Liver (tissue), 3 donors: Measurements from ENCODE around the gene LPAR1.

Experiments
- EGR1 ChIP-seq, 2 donors: IDR thresholded peaks; 2 replicates each; pipeline ENCODE4 v1.6.1; 2016 to 2018; ENCODE audit warnings: antibody characterized with exemption in 2 of 2, low read depth in 2 of 2
- FOXA2 ChIP-seq: IDR thresholded peaks from 2 replicates; pipeline ENCODE4 v1.6.1; 2016; ENCODE audit warnings: antibody characterized with exemption
- GABPA ChIP-seq, 2 donors: IDR thresholded peaks in 1 of 2; conservative IDR thresholded peaks in 1 of 2; 2 replicates each; pipeline ENCODE4 v1.6.1; 2016; ENCODE audit warnings: antibody characterized with exemption in 2 of 2, mild to moderate bottlenecking in 1 of 2, moderate library complexity in 1 of 2
- HNF4A ChIP-seq, 2 donors: conservative IDR thresholded peaks; 2 replicates each; pipeline ENCODE4 v1.6.1; 2016; ENCODE audit warnings: antibody characterized with exemption in 2 of 2, mild to moderate bottlenecking in 2 of 2
- JUND ChIP-seq, 2 donors: IDR thresholded peaks; 2 replicates each; pipeline ENCODE4 v1.6.1; 2016; ENCODE audit warnings: antibody characterized with exemption in 2 of 2
- RXRA ChIP-seq, 2 donors: IDR thresholded peaks; 2 replicates each; pipeline ENCODE4 v1.6.1; 2017 to 2018; ENCODE audit warnings: antibody characterized with exemption in 2 of 2, mild to moderate bottlenecking in 1 of 2
- SP1 ChIP-seq: IDR thresholded peaks from 2 replicates; pipeline ENCODE4 v1.6.1; 2018; ENCODE audit warnings: antibody characterized with exemption, mild to moderate bottlenecking
- TAF1 ChIP-seq: conservative IDR thresholded peaks from 2 replicates; pipeline ENCODE4 v1.6.1; 2016; ENCODE audit warnings: antibody characterized with exemption, mild to moderate bottlenecking
- YY1 ChIP-seq: IDR thresholded peaks from 2 replicates; pipeline ENCODE4 v1.6.1; 2016; ENCODE audit warnings: antibody characterized with exemption, mild to moderate bottlenecking
- TF ChIP-seq, protein P1 (sequence below): fragments of 150-350 bp; IDR thresholded peaks from 2 replicates; pipeline ENCODE4 v1.5.1; 2017; ENCODE audit warnings: improper control_type of control experiment, low read depth, low read length; ENCODE audit not compliant: missing input control
- TF ChIP-seq, protein P2 (sequence below): IDR thresholded peaks from 2 replicates; pipeline ENCODE4 v1.6.1; 2016; ENCODE audit warnings: antibody characterized with exemption, mild to moderate bottlenecking
- TF ChIP-seq, protein P3 (sequence below): IDR thresholded peaks from 2 replicates; pipeline ENCODE4 v1.6.1; 2016; ENCODE audit warnings: antibody characterized with exemption
- donor health status: healthy.
- donor health status: healthy.

DNA sequence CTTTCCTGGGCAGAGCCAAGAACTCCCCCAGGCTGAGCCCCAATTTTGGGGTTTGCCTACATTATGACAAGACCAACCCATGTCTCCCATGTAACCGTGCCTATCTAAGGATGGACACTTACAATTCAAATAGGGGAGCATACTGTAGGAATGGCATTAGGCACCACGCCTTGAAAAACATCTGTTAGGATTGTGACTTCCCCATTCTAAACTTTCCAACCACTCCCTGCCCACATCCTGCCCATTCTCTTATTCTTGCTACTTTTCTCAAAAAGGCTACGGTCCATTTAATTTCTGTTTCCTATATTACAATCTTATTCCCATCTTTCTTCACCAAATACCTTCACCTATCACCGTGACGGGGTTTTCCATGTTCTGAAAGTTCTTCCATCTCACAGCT is 99.2 kb downstream of the LPAR1 start:
- TF ChIP-seq, protein P1, sequence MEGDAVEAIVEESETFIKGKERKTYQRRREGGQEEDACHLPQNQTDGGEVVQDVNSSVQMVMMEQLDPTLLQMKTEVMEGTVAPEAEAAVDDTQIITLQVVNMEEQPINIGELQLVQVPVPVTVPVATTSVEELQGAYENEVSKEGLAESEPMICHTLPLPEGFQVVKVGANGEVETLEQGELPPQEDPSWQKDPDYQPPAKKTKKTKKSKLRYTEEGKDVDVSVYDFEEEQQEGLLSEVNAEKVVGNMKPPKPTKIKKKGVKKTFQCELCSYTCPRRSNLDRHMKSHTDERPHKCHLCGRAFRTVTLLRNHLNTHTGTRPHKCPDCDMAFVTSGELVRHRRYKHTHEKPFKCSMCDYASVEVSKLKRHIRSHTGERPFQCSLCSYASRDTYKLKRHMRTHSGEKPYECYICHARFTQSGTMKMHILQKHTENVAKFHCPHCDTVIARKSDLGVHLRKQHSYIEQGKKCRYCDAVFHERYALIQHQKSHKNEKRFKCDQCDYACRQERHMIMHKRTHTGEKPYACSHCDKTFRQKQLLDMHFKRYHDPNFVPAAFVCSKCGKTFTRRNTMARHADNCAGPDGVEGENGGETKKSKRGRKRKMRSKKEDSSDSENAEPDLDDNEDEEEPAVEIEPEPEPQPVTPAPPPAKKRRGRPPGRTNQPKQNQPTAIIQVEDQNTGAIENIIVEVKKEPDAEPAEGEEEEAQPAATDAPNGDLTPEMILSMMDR: no peak
- TF ChIP-seq SP1: no peak
- TF ChIP-seq RXRA (IDR thresholded peaks at IDR 0.05): no peak
- TF ChIP-seq GABPA (IDR thresholded peaks at IDR 0.05 in 1 of 2, conservative IDR thresholded peaks at IDR 0.05 in 1 of 2): no peak
- no peak for TF ChIP-seq JUND (IDR thresholded peaks at IDR 0.05)
- TF ChIP-seq YY1: no peak
- no peak for TF ChIP-seq EGR1 (IDR thresholded peaks at IDR 0.05; ENCODE audit: low read depth in 2 of 2)
- no peak for TF ChIP-seq FOXA2
- TF ChIP-seq, protein P2, sequence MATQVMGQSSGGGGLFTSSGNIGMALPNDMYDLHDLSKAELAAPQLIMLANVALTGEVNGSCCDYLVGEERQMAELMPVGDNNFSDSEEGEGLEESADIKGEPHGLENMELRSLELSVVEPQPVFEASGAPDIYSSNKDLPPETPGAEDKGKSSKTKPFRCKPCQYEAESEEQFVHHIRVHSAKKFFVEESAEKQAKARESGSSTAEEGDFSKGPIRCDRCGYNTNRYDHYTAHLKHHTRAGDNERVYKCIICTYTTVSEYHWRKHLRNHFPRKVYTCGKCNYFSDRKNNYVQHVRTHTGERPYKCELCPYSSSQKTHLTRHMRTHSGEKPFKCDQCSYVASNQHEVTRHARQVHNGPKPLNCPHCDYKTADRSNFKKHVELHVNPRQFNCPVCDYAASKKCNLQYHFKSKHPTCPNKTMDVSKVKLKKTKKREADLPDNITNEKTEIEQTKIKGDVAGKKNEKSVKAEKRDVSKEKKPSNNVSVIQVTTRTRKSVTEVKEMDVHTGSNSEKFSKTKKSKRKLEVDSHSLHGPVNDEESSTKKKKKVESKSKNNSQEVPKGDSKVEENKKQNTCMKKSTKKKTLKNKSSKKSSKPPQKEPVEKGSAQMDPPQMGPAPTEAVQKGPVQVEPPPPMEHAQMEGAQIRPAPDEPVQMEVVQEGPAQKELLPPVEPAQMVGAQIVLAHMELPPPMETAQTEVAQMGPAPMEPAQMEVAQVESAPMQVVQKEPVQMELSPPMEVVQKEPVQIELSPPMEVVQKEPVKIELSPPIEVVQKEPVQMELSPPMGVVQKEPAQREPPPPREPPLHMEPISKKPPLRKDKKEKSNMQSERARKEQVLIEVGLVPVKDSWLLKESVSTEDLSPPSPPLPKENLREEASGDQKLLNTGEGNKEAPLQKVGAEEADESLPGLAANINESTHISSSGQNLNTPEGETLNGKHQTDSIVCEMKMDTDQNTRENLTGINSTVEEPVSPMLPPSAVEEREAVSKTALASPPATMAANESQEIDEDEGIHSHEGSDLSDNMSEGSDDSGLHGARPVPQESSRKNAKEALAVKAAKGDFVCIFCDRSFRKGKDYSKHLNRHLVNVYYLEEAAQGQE: no peak
- TF ChIP-seq, protein P3, sequence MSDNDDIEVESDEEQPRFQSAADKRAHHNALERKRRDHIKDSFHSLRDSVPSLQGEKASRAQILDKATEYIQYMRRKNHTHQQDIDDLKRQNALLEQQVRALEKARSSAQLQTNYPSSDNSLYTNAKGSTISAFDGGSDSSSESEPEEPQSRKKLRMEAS: no peak
- no peak for TF ChIP-seq HNF4A (conservative IDR thresholded peaks at IDR 0.05)
- no peak for TF ChIP-seq TAF1
